HG03196 (cell line): ENCODE measurements around the gene NRBP1.
"Not testable (repeated sequence)": the region's sequence is repeated elsewhere in the genome, so short reads cannot be mapped to it uniquely, and the experiment has no call there.

ENCODE experiments used
- ATAC-seq: cut with Tn5 transposase; IDR thresholded peaks from one replicate; pipeline ENCODE4 v1.9.1; 2021; ENCODE audit not compliant: unreplicated experiment

NRBP1 gene

DNA sequence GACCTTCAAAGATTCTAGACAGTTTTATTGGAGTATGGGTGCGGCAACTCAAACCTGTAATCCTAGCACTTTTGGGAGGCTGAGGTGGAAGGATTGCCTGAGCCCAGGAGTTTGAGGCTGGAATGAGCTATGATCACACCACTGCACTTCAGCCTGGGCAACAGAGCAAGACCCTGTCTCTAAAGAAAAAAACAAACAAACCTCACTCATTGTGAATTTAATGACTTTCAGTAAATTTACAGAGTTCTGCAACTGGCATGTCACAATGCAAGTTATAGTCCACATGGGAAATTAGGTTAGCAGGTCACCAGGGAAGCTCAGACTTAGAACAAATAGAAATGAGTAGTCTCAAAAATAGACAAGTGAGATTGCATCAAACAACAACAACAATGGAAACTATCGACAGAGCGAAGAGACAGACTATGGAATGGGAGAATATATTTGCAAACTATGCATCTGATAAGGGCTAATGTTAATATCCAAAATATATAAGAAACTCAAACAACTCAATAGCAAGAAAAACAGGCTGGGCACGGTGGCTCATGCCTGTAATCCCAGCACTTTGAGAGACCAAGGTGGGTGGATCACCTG lies 6.7 kb upstream of the NRBP1 start:
- no peak for ATAC-seq

DNA sequence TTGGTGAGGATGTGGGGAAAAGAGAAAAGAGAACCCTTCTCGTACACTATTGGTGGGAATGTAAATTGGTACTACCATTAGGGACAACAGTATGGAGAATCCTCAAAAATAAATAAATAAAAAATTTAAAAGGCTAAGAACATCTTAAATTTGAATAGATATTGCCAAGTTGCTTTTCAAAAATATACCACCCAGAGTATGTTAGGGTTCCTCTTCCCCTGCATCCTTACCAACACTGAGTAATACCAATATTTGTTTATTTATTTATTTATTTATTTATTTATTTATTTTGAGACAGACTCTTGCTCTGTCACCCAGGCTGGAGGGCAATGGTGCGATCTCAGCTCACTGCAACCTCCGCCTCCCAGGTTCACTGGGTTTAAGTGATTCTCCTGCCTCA lies 5.5 kb upstream of the NRBP1 start:
- no peak for ATAC-seq

DNA sequence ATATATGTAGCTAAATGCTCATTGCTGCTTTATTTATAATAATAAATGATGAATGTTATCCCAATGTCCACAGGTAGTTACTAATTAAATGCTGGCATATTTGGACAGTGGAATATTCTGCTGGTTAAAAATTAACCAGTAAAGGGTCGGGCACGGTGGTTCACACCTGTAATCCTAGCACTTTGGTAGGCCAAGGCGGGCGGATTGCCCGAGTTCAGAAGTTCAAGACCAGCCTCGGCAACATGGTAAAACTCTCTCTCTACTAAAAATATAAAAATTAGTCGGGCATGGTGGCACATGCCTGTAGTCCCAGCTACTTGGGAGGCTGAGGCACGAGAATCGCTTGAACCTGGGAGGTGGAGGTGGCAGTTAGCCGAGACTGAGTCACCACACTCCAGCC lies 3.4 kb upstream of the NRBP1 start:
- ATAC-seq, result not testable (repeated sequence)

DNA sequence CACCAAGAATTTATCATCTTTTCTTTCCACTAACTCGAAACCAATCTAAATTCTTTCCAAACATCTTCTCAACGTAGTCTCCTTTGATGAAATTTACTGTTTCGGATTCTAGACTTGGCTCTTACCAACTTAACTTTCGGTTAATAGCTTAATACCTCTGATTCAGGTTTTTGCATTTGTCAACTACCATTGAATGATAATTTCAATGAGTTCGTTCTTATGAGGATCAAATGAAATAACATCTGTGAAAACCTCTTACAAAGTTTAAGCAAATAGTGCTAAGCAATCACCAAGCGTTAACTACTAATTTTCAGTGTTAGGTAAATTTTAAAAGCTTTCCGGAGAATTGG lies 593 bp upstream of the NRBP1 start:
- ATAC-seq, result no peak

DNA sequence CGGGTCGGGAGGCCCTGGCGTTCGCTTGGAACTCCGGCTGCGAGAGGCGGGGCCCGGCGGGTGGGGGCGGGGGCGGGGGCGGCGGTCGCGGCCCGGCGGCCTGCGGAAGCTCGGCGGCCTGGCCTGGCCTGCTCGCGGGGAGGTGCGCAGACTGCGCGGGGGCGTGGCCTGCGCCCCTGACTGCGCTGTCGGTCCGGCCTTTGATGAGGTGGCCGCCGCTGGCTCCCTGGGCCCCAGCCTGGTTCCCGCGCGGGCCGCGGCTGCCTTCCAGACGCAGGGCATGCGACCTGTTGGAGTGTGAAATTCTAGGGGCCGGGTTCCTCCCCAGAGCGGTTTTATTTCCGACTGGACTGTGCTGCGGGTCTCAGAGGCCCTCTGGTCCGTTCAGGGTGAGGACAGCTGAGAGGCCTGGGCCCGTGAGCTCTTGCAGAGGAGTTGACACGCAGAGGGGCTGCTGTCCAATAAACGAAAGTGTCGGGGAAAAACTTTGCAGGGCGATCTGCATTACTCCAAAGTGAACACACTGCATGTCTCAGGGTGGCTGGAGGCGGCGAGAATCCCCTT lies 629 bp downstream of the NRBP1 start:
- peak; percentile 68 for ATAC-seq

DNA sequence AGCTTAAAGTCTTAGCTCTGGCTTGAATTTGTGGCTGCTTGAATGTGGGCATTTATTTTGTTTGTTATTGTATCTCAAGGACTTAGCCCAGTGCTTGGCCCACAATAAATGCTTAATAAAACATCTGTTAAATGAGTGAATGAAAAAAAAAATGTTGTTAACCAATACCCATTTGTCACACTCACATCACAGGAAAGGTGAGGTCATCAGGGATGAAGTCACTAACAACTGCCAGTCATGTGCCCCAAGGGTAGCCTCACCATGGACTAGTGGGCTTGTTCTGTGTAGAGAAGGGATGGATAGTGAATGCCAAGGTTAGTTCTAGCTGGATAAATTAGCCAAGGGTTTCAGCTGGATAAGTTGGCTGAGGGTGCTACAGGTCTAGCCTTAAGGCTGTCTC lies 3.0 kb downstream of the NRBP1 start:
- ATAC-seq, result no peak

DNA sequence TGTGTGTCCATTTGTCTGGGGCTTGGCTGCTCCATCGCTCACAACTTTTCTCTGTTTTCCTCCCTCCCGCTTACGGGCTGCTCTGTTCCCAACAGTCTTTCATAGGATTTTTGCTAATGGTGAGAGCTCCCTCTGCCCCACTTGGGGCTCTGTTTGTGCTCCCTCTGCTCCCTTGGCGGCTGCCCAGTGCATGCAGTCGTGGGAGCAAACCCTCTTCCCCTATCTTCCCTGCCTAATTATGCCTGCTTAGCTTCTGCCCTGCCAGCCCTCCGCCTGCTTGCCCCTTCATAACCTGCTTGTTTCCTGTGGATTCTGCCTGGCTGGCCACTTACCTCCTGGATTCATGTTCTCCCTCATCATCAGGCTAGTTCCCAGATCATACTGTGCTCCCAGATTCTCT lies 7.2 kb downstream of the NRBP1 start:
- ATAC-seq, result no peak

DNA sequence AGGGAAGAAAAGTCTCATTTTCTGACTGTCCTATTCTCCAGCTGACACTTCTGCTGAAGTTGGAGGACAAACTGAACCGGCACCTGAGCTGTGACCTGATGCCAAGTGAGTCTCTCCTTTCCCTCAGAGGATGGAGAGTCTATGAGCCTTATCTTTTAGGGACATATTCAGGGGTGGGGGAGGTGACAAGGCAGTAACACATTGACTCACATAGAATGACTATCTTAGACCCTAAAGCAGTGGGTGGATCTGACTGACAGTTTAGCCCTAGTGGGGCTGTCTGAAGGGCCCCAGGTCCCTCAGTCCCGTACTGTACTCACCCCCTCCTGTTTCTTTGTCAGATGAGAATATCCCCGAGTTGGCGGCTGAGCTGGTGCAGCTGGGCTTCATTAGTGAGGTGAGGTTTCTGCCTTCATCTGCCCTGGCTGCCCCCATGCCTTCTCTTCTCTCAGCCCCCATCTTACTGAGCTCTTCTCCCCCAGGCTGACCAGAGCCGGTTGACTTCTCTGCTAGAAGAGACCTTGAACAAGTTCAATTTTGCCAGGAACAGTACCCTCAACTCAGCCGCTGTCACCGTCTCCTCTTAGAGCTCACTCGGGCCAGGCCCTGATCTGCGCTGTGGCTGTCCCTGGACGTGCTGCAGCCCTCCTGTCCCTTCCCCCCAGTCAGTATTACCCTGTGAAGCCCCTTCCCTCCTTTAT lies 12.9 kb downstream of the NRBP1 start:
- ATAC-seq, result no peak

DNA sequence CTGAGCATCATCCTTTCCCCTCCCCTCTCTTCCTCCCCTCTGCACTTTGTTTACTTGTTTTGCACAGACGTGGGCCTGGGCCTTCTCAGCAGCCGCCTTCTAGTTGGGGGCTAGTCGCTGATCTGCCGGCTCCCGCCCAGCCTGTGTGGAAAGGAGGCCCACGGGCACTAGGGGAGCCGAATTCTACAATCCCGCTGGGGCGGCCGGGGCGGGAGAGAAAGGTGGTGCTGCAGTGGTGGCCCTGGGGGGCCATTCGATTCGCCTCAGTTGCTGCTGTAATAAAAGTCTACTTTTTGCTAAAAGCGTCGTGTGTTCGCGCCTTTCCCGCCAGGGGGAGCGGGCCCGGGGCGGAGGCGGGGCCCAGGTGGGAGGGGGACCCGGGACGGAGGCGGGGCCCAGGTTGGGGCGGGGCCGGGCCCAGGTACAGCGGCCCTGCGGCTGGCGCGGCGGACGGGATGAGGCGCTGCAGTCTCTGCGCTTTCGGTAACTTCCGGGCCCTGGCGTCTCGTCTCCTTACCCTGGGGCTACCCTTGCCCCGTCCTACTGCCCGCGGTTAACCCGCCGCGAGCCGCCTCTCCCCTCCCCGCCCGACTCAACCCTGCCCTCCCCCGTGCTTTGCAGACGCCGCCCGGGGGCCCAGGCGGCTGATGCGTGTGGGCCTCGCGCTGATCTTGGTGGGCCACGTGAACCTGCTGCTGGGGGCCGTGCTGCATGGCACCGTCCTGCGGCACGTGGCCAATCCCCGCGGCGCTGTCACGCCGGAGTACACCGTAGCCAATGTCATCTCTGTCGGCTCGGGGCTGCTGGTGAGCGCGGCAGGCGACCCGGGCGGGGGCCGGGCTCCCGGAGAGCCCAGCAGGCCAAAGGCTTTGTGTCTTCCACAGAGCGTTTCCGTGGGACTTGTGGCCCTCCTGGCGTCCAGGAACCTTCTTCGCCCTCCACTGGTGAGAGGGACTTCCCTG lies 13.8 kb downstream of the NRBP1 start, which contains the start of gene KRTCAP3:
Gene KRTCAP3 (plus strand): TSS at position 424 of the 962 bp plus-strand sequence. CDS start 32 bp downstream, at position 456.
- no peak for ATAC-seq

DNA sequence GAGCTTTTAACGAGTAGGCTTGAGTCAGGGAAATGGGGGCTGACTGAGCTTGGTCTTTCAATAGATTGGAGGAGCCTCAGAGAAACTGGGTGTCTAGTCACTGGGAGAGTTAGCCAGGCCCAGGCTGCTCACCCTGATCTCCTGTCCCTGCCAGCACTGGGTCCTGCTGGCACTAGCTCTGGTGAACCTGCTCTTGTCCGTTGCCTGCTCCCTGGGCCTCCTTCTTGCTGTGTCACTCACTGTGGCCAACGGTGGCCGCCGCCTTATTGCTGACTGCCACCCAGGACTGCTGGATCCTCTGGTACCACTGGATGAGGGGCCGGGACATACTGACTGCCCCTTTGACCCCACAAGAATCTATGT lies 14.5 kb downstream of the NRBP1 start:
- ATAC-seq, result no peak

DNA sequence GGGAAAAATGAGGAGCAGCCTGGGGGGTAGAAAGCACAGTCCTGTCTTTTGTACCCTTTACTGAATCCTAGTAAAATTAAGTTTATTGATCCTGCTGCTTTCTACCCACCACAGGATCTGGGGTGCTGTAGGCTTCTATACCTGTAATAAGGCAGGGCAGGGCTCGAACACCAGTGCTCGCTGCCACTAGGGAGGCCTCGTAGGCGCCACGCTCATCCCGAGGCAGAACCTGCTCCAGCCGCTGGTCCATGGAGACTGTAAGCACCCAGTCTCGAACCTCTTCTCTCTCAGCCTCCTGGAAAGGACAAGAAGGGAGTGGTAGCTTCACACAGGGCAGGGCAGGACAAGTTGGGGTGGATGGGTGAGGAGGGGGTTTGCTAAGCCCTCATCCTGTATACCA lies 16.7 kb downstream of the NRBP1 start:
- ATAC-seq, result no peak

DNA sequence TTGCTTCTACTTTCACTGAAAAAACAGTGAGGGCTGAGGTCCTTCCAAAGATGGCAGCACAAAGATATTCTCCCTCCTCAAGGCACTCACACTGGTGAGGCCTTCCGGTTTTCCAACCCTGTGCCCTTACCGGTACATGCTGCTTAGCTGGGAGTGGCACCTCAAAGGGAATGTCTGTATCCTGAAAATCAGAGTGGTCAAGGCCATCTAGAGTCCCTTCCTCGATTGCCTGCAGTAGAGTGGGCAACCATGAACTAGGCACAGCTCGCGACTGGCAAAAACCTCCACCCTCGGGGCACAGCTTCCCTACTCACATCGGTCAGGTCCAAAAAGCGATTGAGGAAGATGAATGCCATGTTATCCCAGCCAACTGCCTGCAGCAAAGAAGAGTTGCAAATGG lies 17.2 kb downstream of the NRBP1 start:
- ATAC-seq, result no peak

DNA sequence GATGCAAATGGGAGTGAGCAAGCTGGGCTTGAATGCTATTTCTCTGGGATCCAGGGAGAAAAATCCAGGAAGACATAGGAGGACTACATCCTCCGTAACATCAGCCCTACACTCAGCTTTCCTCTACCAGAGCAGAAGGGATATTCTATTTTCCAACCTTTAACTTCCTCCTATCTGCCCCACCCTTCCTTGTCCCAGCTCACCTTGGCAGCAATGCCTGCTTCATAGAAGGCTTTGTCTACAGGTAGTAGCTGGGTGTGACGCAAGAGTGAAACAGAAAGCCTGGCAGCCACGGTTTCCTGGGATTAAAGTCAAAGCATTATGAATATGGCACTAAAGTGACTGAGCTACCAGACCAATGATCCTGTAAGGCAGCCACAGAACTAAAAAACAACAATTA lies 17.6 kb downstream of the NRBP1 start:
- ATAC-seq, result no peak

DNA sequence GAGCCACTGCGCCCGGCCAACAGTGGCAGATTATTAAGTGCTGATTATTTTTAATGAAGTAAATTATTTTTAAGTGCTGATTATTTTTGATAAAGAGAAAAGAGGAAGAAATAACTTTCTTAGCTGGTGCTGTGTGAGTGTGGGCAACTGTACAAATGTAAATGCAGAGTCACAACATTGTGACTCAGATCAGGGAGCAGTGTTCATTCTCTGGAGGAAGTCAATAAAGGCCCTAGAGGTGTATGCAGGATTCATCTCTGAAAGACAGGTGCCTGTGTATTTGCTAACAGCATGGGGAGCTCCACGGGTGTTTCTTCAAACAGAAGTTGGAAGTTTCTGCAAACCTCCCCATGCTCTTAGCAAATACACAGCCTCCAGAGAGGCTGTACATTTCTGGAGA lies 19.9 kb downstream of the NRBP1 start:
- no peak for ATAC-seq

DNA sequence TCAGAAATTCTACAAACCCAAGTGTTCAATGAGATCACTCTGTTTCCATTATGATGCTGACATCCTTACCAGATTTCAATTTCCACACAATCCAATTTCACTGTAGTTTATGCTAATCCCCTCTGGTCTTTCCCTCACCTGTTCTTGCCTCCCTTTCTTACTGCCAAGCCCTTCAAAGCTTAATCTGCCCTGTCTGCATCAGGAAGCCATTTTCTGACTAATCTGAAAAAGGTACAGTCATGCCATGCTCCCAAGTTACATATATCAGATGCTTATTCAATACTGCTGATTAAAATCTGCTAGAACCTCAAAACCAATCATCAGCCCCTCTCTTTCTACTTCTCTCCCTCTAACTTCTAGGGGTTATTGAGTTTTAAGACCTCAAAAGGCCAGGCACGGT lies 22.7 kb downstream of the NRBP1 start:
- ATAC-seq, result no peak

DNA sequence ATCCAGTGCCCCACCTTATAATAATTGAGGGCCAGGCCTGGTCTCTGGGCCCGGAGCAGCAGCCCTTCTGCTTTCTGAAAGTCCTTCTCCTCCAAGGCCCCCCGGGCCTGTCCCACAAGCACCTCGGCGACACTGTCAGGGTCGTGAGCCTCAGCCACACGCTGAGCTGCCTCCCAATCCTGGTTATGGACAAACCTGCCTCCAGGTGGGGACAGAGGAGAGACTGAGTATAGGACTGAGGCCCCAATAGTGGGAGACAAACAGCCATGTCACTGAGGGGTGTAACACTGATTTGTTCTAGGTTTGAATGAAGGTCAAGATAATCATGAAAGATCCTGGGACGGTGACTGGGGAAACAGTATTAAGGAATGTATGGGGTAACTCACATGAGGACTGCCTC lies 25.5 kb downstream of the NRBP1 start:
- no peak for ATAC-seq

DNA sequence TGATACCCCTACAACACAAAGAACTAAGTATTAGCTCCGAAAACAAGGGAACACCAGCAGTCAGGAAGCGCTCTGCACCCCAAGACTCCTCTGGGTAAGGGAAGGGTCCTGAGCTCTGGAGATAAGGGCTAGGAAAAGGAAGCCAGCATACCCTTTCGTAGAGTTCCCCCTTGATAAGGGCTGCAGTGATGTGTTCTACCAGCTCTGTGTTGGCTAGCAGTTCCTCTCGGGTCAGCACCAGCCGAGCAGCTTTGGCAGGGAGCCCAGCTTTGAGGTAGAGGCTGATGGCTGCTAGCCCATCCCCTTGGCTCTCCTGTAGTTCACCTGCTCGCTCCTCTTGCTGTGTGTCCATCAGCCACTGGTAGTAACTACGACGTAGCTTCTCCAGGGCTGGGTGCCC lies 32.7 kb downstream of the NRBP1 start:
- ATAC-seq, result no peak

DNA sequence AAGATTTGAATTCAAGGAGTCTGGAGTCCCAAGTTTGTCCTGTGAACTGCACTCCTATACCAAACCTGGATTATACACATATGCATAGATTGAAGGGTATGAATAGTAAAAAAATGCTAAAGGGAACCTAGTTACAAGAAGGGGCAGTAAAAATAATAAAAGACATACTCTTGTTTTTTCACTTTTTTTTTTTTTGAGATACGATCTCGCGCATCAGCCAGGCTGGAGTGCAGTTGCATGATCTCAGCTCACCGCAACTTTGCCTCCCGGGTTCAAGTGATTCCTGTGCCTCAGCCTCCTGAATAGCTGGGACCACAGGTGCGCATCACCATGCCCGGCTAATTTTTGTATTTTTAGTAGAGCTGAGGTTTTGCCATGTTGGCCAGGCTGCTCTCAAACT lies 36.0 kb downstream of the NRBP1 start:
- no peak for ATAC-seq

DNA sequence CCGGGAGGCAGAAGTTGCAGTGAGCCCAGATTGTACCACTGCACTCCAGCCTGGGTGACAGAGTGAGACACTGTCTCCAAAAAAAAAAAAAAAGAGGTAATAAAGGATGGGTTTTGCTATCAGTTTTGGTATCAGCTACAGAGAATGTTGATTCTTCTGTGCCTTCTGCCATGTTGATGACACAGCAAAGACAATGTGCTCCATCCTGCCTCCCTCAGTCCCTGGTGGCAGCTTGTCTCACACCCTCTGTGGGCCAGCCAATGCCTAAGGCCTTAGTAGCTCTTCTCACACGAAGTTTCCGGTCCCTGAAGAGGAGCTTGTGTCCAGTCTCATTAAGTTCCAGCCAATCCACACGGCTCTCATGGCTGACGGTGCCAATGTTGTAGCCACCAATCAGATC lies 43.5 kb downstream of the NRBP1 start:
- no peak for ATAC-seq

DNA sequence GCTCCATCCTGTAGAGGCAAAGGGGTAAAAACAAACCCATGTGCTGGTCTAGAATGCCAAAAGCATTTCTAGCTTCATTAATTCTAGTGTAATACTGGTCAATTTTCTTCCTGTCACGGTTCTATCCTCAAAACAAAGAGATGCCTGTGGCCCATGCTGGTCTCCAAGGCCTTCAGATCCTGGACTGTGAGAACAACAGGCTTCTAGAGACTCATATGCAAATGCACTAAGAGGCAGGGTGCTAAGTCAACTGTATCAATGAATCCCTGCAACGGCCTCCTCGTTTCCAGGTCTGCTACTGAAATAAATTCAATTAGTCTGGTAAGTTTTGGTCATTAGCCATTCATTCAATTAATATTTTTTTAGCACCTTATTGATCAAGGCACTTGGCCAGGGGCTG lies 57.1 kb downstream of the NRBP1 start:
- no peak for ATAC-seq

DNA sequence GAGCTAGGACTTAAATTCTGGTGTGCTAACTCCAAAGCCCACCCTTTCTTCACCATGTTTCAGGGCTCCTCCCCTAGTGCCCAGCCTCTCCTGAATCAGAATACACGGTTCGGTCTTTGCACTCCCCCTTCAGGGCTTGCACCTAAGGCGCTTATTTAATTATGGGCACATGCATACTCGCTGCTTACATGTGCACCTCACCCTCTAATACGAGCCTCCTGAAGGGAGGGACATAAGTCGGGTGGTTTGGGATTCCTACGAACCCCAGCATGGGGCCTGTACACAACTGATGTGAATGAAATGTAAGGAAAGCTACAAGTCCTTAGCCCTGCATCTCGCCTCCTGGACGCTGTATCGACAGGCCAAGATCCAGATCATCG lies 60.7 kb downstream of the NRBP1 start:
- peak; percentile 19 for ATAC-seq
